ENCODE data around the gene CAPN5. TPM values are rescaled to one million over a fixed set of nuclear protein-coding genes. Genes with fewer than 3 reads are reported as not detected.
"Not testable (repeated sequence)": the region's sequence is repeated elsewhere in the genome, so short reads cannot be mapped to it uniquely, and the experiment has no call there.

Gene CAPN5
- total RNA-seq, 1 donor from 2014 or later = 7.3 TPM

DNA sequence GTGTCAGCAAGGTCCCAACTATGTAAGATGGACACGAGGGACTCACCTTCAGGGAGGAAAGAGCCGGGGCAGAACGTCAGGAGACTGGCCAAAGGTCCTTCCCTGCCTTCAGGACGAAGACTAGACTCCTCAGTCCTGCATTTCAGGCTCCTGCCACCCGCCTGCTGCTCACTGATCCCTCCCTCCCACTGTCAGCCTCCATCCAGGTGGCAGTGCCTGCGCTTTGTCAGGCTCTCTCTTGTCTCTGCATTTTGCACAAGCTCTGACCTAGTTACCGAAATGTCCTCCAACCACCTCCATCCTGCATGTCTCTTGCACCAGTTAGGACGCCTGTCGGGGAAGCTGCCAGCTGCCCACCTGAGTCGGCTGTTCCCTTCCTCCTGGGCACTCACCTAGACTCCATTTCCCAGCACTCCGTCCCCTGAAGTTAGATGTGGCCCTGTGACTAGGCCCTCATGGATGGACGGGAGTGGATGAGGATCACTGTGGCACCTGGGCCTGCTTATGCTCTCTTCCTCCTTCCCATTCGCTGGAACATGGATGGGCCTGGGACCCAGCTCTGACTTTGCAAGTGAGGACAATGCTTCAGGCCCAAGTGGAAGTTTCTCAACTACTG lies 24.6 kb upstream of the CAPN5 start:
- no peak for DNase-seq (ENCODE audit: low read depth)
- no peak for TF ChIP-seq CTCF (conservative IDR thresholded peaks at IDR 0.05; ENCODE audit: low read depth, low read length)
- H3K4me3 ChIP-seq (ENCODE audit: low read depth, low read length) = no peak overlapping the region

DNA sequence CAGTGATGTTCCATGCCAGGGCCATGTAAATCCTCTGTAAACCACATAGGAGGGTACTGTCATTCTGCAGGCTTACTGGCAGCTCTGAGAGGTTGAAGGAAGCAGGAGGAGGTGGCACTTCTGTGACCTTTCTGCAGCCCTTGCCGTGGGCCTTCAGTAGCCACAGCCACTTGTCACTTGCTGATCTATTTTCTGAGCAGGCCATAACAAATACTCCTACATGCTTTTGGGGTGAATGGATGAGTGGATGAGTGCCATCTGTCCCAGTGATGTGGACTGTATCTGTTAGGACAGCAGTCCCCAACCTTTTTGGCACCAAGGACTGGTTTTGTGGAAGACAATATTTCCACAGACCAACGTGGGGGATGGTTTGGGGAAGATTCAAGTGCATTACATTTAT lies 22.4 kb upstream of the CAPN5 start:
- DNase-seq (ENCODE audit: low read depth) = no peak
- H3K4me3 ChIP-seq (ENCODE audit: low read depth, low read length) = no peak overlapping the region
- no peak for TF ChIP-seq CTCF (conservative IDR thresholded peaks at IDR 0.05; ENCODE audit: low read depth, low read length)

- TF ChIP-seq CTCF (conservative IDR thresholded peaks at IDR 0.05; ENCODE audit: low read depth, low read length) = no peak
- DNase-seq (ENCODE audit: low read depth) = no peak
- no peak overlapping the region for H3K4me3 ChIP-seq (ENCODE audit: low read depth, low read length)
Observed at GRCh38 chr11:77044886-77045285, 21.9 kb upstream of the CAPN5 start.

GRCh38 chr11:77046060-77046501 lies 20.7 kb upstream of the CAPN5 start:
- DNase-seq (ENCODE audit: low read depth) = no peak
- peak; percentile 96 for TF ChIP-seq CTCF (conservative IDR thresholded peaks at IDR 0.05; ENCODE audit: low read depth, low read length)
- no peak overlapping the region for H3K4me3 ChIP-seq (ENCODE audit: low read depth, low read length)

DNA sequence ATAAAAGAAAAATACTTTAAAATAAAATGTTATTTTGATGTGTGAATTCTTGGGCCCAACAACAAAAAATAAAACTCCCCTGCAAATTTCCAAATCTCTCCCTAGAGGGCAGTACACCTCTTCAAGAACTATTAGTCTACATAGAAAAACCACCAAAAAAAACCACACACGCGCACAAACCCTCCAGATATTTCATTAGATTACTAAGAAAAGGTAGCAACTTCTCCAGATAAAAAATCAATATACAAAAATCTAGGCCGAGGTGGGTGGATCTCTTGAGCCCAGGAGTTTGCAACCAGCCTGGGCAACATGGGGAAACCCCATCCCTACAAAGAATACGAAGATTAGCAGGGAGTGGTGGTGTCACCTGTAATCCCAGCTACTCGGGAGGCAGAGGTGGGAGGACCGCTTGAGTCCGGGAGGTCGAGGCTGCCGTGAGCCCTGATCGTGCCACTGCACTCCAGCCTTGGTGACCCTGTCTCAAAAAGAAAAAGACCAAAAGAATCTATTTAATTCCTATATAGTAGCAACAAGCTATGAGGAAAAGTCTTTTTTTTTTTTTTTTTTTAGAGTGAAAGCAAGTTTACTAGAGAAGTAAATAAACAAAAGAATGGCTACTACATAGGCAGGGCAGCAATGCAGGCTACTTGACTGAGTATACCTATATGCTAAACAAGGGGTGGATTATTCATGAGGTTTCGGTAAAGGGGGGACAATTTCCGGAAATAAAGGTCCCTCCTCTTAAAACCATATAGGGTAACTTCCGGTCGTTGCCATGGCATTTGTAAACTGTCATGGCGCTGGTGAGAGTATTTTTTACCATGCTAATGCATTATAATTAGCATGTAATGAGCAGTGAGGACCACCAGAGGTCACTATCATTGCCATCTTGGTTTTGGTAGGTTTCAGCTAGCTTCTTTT lies 19.5 kb upstream of the CAPN5 start:
- peak; percentile 70 for DNase-seq (ENCODE audit: low read depth)
- TF ChIP-seq CTCF (conservative IDR thresholded peaks at IDR 0.05; ENCODE audit: low read depth, low read length) = peak; percentile 74
- H3K4me3 ChIP-seq (ENCODE audit: low read depth, low read length) = peak overlapping the region; percentile 57

- not testable (repeated sequence) for DNase-seq (ENCODE audit: low read depth); H3K4me3 ChIP-seq (ENCODE audit: low read depth, low read length)
Observed at GRCh38 chr11:77047928-77048446, 18.8 kb upstream of the CAPN5 start.

DNA sequence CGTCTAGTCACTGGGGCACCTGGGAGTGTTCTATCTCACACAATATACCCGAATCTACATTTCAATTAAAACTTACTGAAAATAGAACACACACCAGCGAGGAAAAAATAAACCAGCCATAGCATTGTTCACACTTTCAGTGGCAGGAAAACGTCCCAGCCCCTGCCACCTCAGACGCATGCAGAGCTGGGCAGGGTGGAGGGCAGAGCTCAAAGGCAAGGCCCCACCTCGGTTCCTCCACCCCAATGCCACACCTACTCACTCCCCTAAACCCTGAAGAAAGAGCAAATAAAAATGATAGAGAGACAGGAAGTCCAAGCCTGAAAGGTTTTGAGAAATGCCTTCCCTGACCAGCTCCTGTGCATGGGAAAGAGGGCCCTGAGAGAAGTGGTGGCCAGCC lies 17.7 kb upstream of the CAPN5 start:
- no peak overlapping the region for H3K4me3 ChIP-seq (ENCODE audit: low read depth, low read length)
- no peak for TF ChIP-seq CTCF (conservative IDR thresholded peaks at IDR 0.05; ENCODE audit: low read depth, low read length)
- no peak for DNase-seq (ENCODE audit: low read depth)
